GM18907 (cell line): ENCODE results near the gene UNC79.

Experiments
- ATAC-seq: cut with Tn5 transposase; IDR thresholded peaks from one replicate; pipeline ENCODE4 v1.9.1; 2021; ENCODE audit warnings: mild to moderate bottlenecking, moderate library complexity; ENCODE audit not compliant: unreplicated experiment

Gene UNC79

DNA sequence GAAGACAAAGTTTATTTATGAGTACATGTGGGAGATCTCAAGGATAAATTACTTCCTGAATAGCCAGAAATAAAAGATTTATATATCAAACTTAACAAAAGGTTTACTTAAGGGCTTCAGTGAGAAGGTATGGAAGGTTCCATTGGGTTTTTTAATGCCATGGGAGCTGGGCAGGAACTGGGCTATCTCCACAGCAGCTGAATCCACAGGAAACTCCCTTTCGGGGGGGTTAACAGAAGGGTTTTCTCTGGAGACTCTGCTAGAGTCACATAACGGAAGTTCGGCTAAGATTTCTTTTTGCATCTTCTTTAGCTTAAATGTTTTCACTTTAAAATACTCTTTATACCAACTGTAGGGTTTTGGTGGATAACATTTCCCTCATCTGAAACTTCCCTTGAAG, 113.5 kb downstream of the UNC79 start:
- no peak for ATAC-seq

DNA sequence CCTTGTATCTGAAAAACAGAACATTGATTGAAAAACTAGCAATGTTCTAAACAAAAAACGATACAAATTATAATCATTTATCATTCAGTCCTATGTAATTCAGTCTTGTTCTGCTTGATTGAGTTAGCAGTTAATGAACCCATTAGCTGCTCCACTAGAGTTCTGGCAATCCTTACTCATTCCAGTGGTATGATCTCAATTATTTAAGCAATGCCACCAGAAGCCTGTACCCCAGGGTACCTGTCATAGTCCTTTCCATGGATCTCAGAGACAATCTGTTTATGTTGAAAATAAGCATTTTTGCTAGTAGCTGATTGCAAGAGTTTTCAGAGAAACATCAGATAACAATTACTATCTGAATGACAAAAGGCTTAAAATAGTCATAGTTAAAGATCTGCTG, 115.9 kb downstream of the UNC79 start:
- no peak for ATAC-seq

DNA sequence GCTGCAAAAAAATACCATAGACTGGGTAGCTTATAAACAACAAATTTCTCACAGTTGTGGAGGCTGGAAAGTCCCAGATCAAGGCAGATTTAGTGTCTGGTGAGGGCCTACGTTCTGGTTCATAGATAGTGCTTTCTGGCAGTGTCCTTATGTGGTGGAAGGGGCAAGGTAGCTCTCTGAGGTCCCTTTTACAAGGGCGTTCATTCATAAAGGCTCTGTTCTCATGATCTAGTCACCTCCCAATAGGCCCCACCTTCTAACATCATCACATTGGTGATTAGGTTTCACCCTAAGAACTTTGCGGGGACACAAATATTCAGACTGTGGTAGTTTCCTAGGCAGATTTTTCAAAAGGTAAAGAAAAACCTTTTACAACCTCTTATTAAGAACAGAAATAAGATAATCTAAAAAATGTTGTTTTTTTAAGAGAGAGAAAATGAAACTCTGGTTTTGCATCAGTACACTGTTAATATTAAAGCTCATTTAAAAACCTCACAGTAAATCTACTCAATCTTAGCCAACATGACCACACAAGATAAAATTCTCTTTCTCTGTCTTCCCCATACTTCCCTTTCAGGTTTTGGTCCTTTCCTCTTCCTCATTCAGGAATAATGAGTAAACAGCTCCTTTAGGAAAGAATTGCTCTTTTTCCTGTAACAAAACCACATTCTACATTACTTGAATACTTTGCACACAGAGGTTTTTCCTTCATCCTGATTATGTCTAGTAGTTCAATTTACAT, 117.5 kb downstream of the UNC79 start:
- peak; percentile 93 for ATAC-seq

DNA sequence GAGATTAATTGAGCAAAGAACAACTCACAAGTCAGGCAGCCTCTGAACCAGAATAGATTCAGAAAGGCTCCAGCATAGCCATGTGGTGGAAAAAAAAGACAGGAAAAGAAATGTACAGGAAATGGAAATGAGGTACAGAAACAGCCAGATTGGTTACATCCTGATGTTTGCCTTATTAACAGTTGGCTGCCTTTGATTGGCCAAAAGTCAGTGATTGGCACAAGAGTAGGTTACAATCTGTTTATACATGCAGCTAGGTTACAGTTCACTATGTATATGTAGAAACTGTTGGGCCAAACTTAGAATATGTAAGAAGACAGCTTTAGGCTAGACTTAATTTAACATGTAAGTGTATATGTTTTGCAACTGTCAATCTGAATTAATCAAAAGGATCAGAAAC, 118.9 kb downstream of the UNC79 start:
- no peak for ATAC-seq

DNA sequence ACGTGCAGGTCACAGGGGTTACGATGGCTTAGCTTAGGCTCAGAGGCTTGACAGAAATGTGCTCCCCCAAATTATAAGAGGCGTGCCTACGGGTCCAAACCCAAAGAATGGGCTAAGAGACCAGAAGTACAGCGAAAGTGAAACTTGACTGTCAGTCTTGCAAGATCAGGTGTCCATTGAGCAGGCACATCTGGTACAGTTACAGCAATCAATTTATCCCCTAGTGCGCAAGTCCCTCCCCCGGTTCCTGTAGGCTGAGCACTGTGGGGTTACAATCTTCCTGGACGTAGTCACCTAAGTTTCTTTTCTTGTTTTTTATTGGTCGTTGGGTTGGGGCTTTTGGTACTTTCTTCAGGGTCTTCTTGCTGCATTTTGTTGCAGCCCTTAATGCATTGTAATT, 134.2 kb downstream of the UNC79 start:
- no peak for ATAC-seq

- no peak for ATAC-seq
These were observed 135.4 kb downstream of the UNC79 start for GRCh38 chr14:93566065-93566693.

DNA sequence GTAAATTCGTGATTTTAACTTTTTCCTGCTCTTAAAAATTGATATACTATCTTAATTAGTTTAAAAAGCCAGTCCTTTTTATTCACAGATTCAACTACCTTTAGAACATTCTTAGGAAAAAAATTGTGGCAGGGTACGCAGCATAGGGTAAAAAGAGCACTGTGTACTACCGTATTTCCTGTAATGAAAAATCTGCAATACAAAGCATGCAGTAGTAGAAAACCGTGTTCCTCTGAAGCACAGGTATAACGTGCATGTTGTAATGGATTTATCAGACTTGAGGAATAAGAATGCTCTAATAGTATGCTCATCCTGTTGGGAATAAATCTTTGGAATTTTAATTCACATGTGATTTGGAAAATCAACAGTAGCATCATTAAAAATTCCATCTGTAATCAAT, 140.5 kb downstream of the UNC79 start:
- ATAC-seq, result no peak

GRCh38 chr14:93579178-93579577, 148.4 kb downstream of the UNC79 start:
- ATAC-seq, result no peak

GRCh38 chr14:93582516-93582915, 151.8 kb downstream of the UNC79 start:
- ATAC-seq, result no peak

DNA sequence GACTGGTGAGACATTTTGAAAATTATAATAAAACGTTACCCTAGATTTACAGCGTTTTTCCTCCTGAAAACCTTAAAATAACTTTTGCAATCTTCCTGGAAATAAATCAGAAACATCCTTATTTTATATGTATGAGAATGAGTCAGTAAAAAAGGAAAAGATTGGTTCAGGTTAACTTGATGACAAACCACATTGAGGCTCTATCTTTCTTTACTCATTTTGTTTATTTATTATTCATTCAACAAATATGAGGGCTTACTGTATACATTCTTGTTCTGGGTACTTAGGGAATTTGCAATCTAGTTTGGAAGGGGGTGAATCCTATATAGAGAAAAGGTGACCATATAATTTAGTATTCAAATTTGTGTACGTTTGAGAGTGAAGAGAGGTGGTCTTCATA, 156.6 kb downstream of the UNC79 start:
- ATAC-seq, result no peak

DNA sequence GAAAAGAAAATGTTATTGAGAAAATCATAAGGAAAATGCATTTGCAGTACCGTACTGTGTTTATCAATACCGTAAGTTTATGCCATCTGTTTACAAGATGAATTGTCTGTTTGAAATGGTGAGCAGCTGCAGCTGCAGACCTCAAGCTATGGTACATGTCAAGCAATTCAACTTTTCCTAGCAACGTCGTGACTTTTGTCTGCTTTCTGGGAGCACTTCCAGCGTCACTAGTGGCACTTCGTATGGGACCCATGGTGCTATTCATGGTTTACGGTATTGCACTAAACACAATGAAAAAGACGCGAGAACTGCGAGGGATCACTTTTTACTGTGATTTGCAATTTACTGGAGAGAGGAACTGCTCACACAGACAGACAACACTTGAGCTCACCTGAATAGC, 160.8 kb downstream of the UNC79 start:
- ATAC-seq, result no peak

- no peak for ATAC-seq
These were observed 162.0 kb downstream of the UNC79 start for GRCh38 chr14:93592786-93593185.

DNA sequence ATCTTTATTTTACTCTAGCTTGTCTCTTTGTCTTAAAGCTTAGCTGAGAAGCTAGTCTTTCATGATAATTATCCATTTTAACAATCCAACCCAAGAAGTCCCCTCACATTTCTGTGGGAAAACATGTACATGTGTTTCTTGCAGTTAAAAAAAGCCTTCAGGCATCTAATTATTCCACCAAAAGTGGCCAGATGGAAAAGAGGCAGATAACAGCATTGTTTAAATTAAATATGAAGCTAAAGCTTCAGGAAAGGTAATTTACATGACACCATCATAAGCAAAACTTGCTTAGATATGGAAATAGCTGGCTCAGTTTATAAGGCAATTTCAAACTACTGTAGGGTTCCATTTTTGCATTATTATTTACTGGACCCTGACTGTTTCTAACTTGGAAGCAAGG, 175.4 kb downstream of the UNC79 start:
- no peak for ATAC-seq

- no peak for ATAC-seq
These were observed 188.5 kb downstream of the UNC79 start for GRCh38 chr14:93619176-93619793.

DNA sequence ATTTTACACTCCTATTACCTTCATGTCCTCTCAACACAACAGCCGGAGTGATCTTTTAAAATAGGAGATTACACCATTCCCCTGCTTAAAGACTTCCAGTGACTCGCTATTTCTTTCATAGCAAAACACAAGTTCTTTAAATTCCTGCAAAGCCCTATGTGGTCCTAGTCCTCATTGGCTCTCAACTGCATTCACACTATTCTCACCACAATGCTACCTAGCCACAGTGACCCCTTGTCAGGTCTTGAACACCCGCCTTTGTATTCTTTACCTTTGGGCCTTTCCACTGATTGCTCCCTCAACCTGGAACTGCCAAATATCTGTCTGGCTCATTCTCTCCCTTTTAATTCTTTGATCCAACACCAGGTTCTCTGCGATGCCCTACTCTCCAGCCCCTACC, 197.3 kb downstream of the UNC79 start:
- ATAC-seq, result no peak

DNA sequence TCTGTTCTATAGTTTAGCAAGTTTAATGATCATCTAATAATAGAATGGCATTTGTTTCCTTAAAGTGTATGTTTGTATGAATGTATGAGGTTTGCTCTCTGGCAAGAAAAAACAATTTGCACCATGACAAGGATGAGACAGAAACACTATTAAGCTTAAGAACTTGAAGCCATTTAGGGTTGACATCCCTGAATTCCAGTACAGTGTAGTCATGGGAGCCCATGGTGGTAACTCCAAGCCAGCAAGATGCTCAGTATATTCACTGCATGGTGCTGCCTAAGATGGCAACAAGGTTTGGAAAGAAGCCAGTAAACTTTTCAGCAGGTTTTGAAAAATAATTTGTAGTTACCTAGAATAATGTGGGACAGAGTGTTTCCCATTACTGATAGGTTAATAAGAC, 198.9 kb downstream of the UNC79 start:
- no peak for ATAC-seq

GRCh38 chr14:93638790-93639189, 208.1 kb downstream of the UNC79 start:
- no peak for ATAC-seq

DNA sequence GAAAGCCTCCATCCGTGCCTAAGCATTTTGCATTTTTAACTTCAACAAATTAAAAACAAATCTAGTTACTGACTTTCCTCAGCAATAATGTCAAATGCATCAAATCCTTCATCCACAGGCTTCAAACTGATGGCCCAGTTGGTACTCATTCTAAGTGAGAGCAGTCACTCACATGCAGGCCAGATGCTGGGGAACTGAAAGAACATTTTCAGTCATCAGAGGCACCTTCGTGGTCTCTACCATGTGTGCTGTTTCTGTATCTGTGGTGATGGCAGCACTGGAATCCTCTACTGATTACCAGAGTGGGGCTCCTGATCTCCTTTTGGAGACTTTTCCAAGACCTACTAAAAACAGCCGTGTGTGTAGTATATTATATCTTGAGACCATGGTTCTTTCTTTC, 212.4 kb downstream of the UNC79 start:
- no peak for ATAC-seq

GRCh38 chr14:93643676-93644075, 212.9 kb downstream of the UNC79 start:
- ATAC-seq, result no peak

DNA sequence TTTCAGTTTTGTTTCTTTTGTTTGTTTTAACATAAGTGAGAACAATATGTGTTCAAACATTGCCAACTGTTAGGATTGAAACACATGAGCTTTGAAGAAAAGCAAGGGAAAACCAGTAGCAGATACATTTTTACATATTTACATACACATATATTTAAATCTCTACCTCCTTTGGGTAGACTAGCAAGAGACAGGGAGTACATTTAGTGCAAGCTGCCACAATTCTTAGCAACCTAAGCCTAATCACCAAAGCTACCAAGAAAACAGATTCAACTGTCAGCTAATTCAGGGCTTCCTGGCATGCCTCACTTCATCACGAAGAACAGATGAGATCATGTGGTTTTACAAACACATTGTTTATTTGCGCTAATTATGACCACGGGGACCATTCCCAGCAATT, 214.5 kb downstream of the UNC79 start:
- ATAC-seq, result no peak

DNA sequence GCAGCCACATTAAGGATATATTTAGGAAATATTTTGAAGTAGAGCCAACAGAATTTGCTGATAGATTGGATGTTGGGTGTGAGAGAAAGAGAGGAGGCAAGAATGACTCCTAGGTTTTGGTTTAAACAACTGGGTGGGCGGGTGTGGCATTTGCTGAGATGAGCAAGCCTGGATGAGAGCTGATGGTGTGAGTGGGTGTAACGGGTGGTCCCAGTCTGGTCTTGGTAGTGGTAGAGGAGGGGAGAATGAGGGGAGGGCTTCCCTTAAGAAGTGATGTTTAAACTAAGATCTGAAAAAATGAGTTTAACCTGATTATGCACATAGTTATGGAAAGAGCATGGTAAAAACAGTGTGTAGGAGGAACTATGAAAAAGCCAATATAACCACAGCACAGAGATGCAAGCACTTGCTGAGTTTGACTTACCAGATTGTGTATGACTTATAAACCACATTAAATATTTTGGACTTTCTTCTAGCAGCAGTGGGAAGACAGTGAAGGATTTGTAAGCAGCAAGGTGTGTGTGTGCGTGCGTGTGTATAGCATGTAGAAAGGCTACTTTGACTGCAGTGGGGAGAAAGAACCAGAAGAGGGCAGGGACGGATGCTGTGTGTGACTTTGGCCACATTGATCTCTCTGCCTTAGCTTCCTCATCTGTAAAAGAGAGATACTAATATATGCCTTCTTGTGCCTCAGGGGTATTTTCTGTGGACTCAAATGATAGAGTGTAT, 217.9 kb downstream of the UNC79 start:
- no peak for ATAC-seq

DNA sequence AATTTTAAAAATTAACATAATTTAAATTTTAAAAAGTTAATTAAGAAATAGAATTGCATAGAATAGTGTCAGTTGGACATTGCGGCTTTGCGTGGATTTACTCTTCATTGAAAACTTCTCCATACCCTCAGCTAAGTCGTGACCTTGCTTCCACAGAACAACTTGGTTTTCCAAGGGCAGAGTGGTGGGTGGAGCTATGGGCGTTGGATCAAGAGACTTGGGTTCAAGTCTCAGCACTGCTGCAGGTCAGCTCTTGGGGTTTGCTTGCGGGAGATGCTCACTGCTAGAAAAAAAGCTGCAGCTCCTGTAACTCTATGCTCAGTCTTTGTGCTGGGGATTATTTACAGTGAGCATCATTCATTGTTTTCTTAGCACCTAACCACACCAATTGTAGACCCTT, 223.9 kb downstream of the UNC79 start:
- no peak for ATAC-seq
